Renal cortex interstitium (tissue), 11 donors: Measurements from ENCODE around the gene BEST2. TPM values are rescaled to one million over a fixed set of nuclear protein-coding genes. Genes with fewer than 3 reads are reported as not detected.
"Not testable (repeated sequence)": the region's sequence is repeated elsewhere in the genome, so short reads cannot be mapped to it uniquely, and the experiment has no call there.

ENCODE experiments used
- DNase-seq, 11 donors: peaks; one replicate each; pipeline ENCODE4 v3.0.0-alpha.2; 2013; ENCODE audit warnings: low read depth in 9 of 11, low spot score in 4 of 11; ENCODE audit errors: extremely low read depth in 1 of 11
- polyA plus RNA-seq, 3 donors: library from polyadenylated mRNA; unstranded; fragments of 120-200 nt; gene quantifications; one replicate each; pipeline ENCODE4 v1.2.1, GENCODE V29; 2013; ENCODE audit not compliant: insufficient read length in 3 of 3

The BEST2 gene
- polyA plus RNA-seq, 3 donors: 0.08 to 0.13 (median 0.09) TPM

DNA sequence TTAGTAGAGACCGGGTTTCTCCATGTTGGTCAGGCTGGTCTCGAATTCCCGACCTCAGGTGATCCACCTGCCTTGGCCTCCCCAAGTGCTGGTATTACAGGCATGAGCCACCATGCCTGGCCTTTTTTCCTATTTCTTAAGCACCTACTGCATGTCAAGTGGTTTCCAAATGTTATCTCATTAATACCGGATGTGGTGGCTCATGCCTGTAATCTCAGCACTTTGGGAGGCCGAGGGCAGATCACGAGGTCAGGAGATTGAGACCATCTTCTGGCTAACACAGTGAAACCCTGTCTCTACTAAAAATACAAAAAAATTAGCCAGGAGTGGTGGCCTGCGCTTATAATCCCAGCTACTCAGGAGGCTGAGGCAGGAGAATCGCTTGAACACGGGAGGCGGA lies 26.0 kb upstream of the BEST2 start:
- not testable (repeated sequence) for DNase-seq

DNA sequence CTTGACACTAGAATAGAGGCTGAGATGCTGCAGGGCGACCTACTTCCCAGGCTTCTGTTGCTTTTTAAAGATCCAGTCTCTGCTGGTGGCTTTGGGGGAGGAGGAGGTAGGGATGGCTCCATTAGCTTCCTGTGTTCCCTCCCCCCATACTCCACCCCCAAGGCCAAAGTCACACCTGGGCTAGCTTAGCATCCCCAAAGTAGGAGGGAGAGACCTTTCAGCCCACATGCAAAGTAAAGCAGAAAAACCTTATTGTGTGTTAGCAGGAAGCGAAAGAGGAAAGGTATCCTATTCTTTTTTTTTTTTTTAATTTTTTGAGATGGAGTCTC lies 24.6 kb upstream of the BEST2 start:
- DNase-seq: no peak

DNA sequence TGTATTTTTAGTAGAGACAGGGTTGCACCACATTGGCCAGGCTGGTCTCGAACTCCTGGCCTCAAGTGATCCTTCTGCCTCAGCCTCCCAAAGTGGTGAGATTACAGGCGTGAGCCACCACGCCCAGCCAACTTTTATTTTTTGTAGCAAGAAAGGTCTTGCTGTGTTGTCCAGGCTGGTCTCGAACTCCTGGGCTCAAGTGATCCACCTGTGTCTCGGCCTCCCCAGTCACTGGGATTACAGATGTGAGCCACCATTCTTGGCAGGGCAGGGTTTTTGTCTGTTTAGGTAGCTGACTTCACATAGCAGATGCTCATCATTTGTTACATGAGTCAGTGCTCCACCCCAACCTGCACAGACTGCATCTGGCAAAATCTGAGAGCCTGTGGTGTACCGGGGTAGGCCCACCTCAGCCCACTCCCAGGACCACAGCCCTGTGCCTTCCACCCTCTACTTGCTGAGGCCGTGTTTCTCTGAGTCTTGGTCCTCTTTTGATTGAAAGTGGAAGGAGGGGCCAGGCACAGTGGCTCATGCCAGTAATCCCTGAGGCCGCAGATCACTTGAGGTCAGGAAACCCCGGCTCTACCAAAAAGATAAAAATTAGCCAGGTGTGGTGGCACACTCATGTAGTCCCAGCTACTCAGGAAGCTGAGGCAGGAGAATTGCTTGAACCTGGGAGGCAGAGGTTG lies 23.7 kb upstream of the BEST2 start:
- no peak for DNase-seq

DNA sequence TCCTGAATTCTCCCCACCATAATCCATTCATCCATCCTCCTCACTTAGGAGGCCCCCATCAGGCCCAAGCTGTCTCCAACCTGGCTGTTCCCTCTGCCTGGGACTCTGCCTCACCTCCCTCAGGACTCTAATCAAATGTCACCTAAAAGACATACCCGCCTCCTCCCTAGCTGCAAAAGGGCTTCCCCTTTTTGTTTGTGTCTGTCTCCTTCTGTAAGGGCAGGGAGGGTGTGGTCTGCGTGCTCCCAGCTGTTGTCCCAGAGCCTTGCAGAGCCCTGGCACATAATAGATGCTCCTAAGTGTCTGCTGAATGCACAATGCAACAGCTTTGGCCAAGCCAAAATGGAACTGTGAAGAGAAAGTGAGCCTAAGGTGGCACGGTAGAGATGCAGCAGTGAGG lies 21.5 kb upstream of the BEST2 start:
- DNase-seq: no peak

DNA sequence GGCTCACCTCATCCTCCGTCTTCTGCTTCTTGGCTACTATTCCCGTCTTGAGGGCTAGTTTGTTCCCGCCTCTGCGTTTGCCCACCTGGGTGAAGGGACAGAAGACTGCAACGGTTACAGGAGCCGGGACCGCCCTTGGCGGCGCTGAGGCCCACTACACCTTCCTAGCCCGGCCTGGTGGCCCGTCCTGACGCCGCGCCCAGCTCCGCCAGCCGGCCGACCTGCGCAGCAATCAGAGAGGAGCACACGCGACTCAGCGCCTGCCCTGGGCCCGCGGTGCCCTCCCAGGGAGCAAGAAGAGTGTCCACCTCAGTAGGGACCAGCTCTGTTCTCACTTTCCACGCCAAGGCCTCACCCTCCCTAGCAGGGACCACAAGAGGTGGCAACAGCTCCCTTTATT lies 20.3 kb upstream of the BEST2 start:
- no peak for DNase-seq

- no peak for DNase-seq
These were observed 18.0 kb upstream of the BEST2 start for GRCh38 chr19:12733369-12734214.

GRCh38 chr19:12736995-12737834 lies 14.4 kb upstream of the BEST2 start, which contains the start of gene GET3:
Gene GET3, plus strand, starts transcription at chr19:12737497. Its CDS starts 9 bp downstream, at chr19:12737506.
- peak; percentile 92 to 99 (median 97) for DNase-seq

GRCh38 chr19:12737835-12738351 lies 13.7 kb upstream of the BEST2 start:
- DNase-seq: no peak

GRCh38 chr19:12745166-12745897 lies 6.3 kb upstream of the BEST2 start:
- DNase-seq: no peak

DNA sequence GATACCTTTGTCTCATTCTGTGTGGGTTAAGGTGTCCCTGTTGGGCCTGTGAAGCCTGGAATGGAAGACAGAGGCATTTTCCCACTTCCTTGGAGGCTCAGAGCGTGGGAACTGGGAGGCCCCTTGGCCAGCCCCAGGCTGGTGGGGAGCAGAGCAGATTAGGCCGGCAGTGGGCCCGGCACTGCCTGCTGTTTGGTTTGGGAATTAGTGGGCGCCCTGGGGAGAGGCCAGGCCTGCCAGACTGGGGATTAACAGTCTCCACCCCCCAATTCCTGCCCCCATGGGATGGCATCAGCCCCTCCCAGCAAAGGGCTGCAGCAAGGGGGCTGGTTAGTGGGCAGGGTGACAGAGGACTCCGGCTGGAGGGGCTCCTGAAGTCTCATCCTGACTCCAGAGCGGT lies 3.1 kb upstream of the BEST2 start:
- no peak for DNase-seq

GRCh38 chr19:12749938-12750521 lies 1.6 kb upstream of the BEST2 start:
- DNase-seq: no peak

GRCh38 chr19:12750851-12751250 lies 740 bp upstream of the BEST2 start:
- DNase-seq: no peak

GRCh38 chr19:12752056-12752781 lies 628 bp downstream of the BEST2 start:
- DNase-seq: no peak

- DNase-seq: no peak
These were observed 3.0 kb downstream of the BEST2 start for GRCh38 chr19:12754465-12755196.

GRCh38 chr19:12756150-12756883 lies 4.7 kb downstream of the BEST2 start:
- no peak for DNase-seq

- DNase-seq: peak in 6 of 11 donors; percentile 37 to 70 (median 60)
These were observed 6.1 kb downstream of the BEST2 start for GRCh38 chr19:12757544-12758274.
